Activated CD8-positive, alpha-beta memory T cell treated with anti-CD3 and anti-CD28 coated beads, Interleukin-2, amount 10 ng/mL, durations not matched to agents 7 days and 5 days (primary cell): ENCODE measurements around the gene PPP1R7. TPM values are rescaled to one million over a fixed set of nuclear protein-coding genes. Genes with fewer than 3 reads are reported as not detected.
"Not testable (repeated sequence)": the region's sequence is repeated elsewhere in the genome, so short reads cannot be mapped to it uniquely, and the experiment has no call there.

Source experiments
- ATAC-seq: fragments of 150-1000 bp; cut with Tn5 transposase; one replicate; pipeline ENCODE4 v1.10.0; 2021; ENCODE audit warnings: moderate library complexity
- CTCF ChIA-PET: fragments of 350-600 bp; sonication (Branson Sonifier 250); formaldehyde crosslinking; loops from one replicate; lab custom pipeline; 2021; ENCODE audit warnings: antibody characterized with exemption; lab: Charles Lee
- DNase-seq: peaks from one replicate; pipeline ENCODE4 v3.0.0-alpha.2; 2020
- H3K27ac Mint-ChIP-seq: one replicate; pipeline ENCODE4 v1.8.0; 2021; ENCODE audit warnings: mild to moderate bottlenecking, mixed read lengths
- H3K27me3 Mint-ChIP-seq: one replicate; pipeline ENCODE4 v1.8.0; 2021; ENCODE audit warnings: mixed read lengths
- H3K36me3 Mint-ChIP-seq: one replicate; pipeline ENCODE4 v1.8.0; 2021; ENCODE audit warnings: mild to moderate bottlenecking, mixed read lengths
- H3K4me1 Mint-ChIP-seq: one replicate; pipeline ENCODE4 v1.8.0; 2021; ENCODE audit warnings: mixed read lengths
- H3K4me3 Mint-ChIP-seq: one replicate; pipeline ENCODE4 v1.8.0; 2021; ENCODE audit warnings: mild to moderate bottlenecking, moderate library complexity, mixed read lengths
- H3K9me3 Mint-ChIP-seq: one replicate; pipeline ENCODE4 v1.8.0; 2022; ENCODE audit warnings: low read depth, mixed read lengths
- total RNA-seq, 2 experiments: library from RNA; stranded (reverse); gene quantifications; one replicate each; pipeline ENCODE4 v1.2.3, GENCODE V29; 2021

The PPP1R7 gene
- total RNA-seq: 10 to 100 TPM; 86.4 to 99.5 TPM

GRCh38 chr2:241149925-241150659 lies at the start of gene PPP1R7:
Gene PPP1R7 (plus strand): TSS chr2:241150467. CDS start chr2:241150496, 29 bp downstream.
- DNase-seq: peak; percentile 97
- Mint-ChIP-seq H3K27me3 (no peaks in the 10 kb centered on the region), H3K4me3 (peak within 1 kb of the TSS; percentile 89), H3K4me1 (peaks cover 44% of the 10 kb centered on the region), H3K9me3 (no peaks in the 10 kb centered on the region), H3K36me3 (peaks cover 13% of the 10 kb centered on the region), H3K27ac (peak within 1 kb of the TSS; percentile 84)
- peak; percentile 82 for ATAC-seq
- CTCF ChIA-PET: interaction anchor here (0.7 to 3.1 kb wide), 10 partner anchors 9 to 636 kb away, joined by 3 to 20 read pairs (median 3); partner anchors contain the start of gene MTERF4

- peak; percentile 97 for ATAC-seq
- peaks cover 16% of the 10 kb centered on the region for H3K36me3 Mint-ChIP-seq
- no peaks in the 10 kb centered on the region for H3K27me3 Mint-ChIP-seq
- H3K9me3 Mint-ChIP-seq: no peaks in the 10 kb centered on the region
- peaks cover 38% of the 10 kb centered on the region for H3K4me1 Mint-ChIP-seq
- peak within 1 kb of the TSS; percentile 96 for H3K4me3 Mint-ChIP-seq
- CTCF ChIA-PET: interaction anchor here (2.0 to 3.0 kb wide), 3 partner anchors 11 to 48 kb away, joined by 8 to 16 read pairs (median 9); partner anchors contain the start of genes PASK and PPP1R7
- peak; percentile 91 for DNase-seq
- H3K27ac Mint-ChIP-seq: peak within 1 kb of the TSS; percentile 97
Observed at GRCh38 chr2:241102239-241102803, 47.9 kb upstream of the PPP1R7 start, which contains the start of gene MTERF4. Gene MTERF4 (minus strand): TSS chr2:241102287. CDS start chr2:241102273, 14 bp downstream.

- Mint-ChIP-seq H3K4me3 (peak overlapping the region; percentile 96), H3K27ac (peak overlapping the region; percentile 97), H3K9me3 (no peaks in the 10 kb centered on the region), H3K27me3 (no peaks in the 10 kb centered on the region), H3K4me1 (peaks cover 38% of the 10 kb centered on the region), H3K36me3 (peaks cover 13% of the 10 kb centered on the region)
- DNase-seq (peak; percentile 31), ATAC-seq (no peak)
- CTCF ChIA-PET: interaction anchor here (1.2 to 2.6 kb wide), 2 partner anchors 10 to 37 kb away, joined by 3 to 9 read pairs; no protein-coding TSS in a partner anchor
Observed at GRCh38 chr2:241103176-241103595, 47.1 kb upstream of the PPP1R7 start.

- H3K4me3 Mint-ChIP-seq, CTCF ChIA-PET, H3K36me3 Mint-ChIP-seq, H3K9me3 Mint-ChIP-seq, H3K27me3 Mint-ChIP-seq, ATAC-seq, H3K27ac Mint-ChIP-seq: not testable (repeated sequence)
- H3K4me1 Mint-ChIP-seq: peaks cover 41% of the 10 kb centered on the region
- peak; percentile 19 for DNase-seq
Observed at GRCh38 chr2:241104611-241105010, 45.7 kb upstream of the PPP1R7 start.

GRCh38 chr2:241105641-241106040 lies 44.6 kb upstream of the PPP1R7 start:
- no peak for ATAC-seq
- peak; percentile 29 for DNase-seq
- peaks cover 46% of the 10 kb centered on the region for H3K4me1 Mint-ChIP-seq

GRCh38 chr2:241107031-241107783 lies 43.1 kb upstream of the PPP1R7 start:
- CTCF ChIA-PET: interaction anchor here (0.5 to 1.6 kb wide), 2 partner anchors 7 to 25 kb away, joined by 3 read pairs; no protein-coding TSS in a partner anchor
- peaks cover 55% of the 10 kb centered on the region for H3K4me1 Mint-ChIP-seq
- ATAC-seq: no peak
- peak; percentile 31 for DNase-seq
- no peaks in the 10 kb centered on the region for H3K27me3 Mint-ChIP-seq
- H3K36me3 Mint-ChIP-seq: peaks cover 9% of the 10 kb centered on the region
- no peaks in the 10 kb centered on the region for H3K9me3 Mint-ChIP-seq
- H3K27ac Mint-ChIP-seq: no peak overlapping the region
- no peak overlapping the region for H3K4me3 Mint-ChIP-seq

More at GRCh38 chr2:241105641-241106040, 44.6 kb upstream of the PPP1R7 start:
- no peak overlapping the region for H3K4me3 Mint-ChIP-seq
- CTCF ChIA-PET: no interaction called here
- no peaks in the 10 kb centered on the region for H3K9me3 Mint-ChIP-seq
- H3K27me3 Mint-ChIP-seq: no peaks in the 10 kb centered on the region
- H3K36me3 Mint-ChIP-seq: peaks cover 4% of the 10 kb centered on the region
- H3K27ac Mint-ChIP-seq: no peak overlapping the region

GRCh38 chr2:241108271-241109209 lies 41.7 kb upstream of the PPP1R7 start:
- no peaks in the 10 kb centered on the region for H3K9me3 Mint-ChIP-seq
- DNase-seq (peak; percentile 54), ATAC-seq (peak; percentile 31)
- CTCF ChIA-PET: interaction anchor here (1.2 to 1.6 kb wide), 2 partner anchors 9 to 30 kb away, joined by 3 to 4 read pairs; no protein-coding TSS in a partner anchor
- peak overlapping the region; percentile 67 for H3K4me3 Mint-ChIP-seq
- H3K36me3 Mint-ChIP-seq: peaks cover 10% of the 10 kb centered on the region
- peak overlapping the region; percentile 90 for H3K27ac Mint-ChIP-seq
- peaks cover 56% of the 10 kb centered on the region for H3K4me1 Mint-ChIP-seq
- no peaks in the 10 kb centered on the region for H3K27me3 Mint-ChIP-seq

- DNase-seq (peak; percentile 76), ATAC-seq (peak; percentile 63)
- Mint-ChIP-seq H3K9me3 (no peaks in the 10 kb centered on the region), H3K4me3 (peak overlapping the region; percentile 67), H3K27me3 (no peaks in the 10 kb centered on the region), H3K36me3 (peaks cover 14% of the 10 kb centered on the region), H3K4me1 (peaks cover 52% of the 10 kb centered on the region), H3K27ac (peak overlapping the region; percentile 90)
- CTCF ChIA-PET: interaction anchor here (0.7 to 1.2 kb wide), 4 partner anchors 15 to 41 kb away, joined by 3 read pairs; partner anchors contain the start of gene PPP1R7
Observed at GRCh38 chr2:241109210-241110088, 40.8 kb upstream of the PPP1R7 start.

- peak overlapping the region; percentile 67 for H3K4me3 Mint-ChIP-seq
Observed at GRCh38 chr2:241110089-241110606, 40.1 kb upstream of the PPP1R7 start.

GRCh38 chr2:241110607-241111439 lies 39.4 kb upstream of the PPP1R7 start:
- H3K27me3 Mint-ChIP-seq: no peaks in the 10 kb centered on the region
- peaks cover 18% of the 10 kb centered on the region for H3K36me3 Mint-ChIP-seq
- DNase-seq (no peak), ATAC-seq (peak; percentile 15)
- peak overlapping the region; percentile 90 for H3K27ac Mint-ChIP-seq
- CTCF ChIA-PET: interaction anchor here (1.1 to 1.7 kb wide), 3 partner anchors 30 to 40 kb away, joined by 3 to 5 read pairs (median 3); partner anchors contain the start of gene PPP1R7
- H3K4me1 Mint-ChIP-seq: peaks cover 52% of the 10 kb centered on the region
- peak overlapping the region; percentile 67 for H3K4me3 Mint-ChIP-seq
- H3K9me3 Mint-ChIP-seq: no peaks in the 10 kb centered on the region

More at GRCh38 chr2:241110089-241110606, 40.1 kb upstream of the PPP1R7 start:
- no peaks in the 10 kb centered on the region for H3K9me3 Mint-ChIP-seq
- peaks cover 52% of the 10 kb centered on the region for H3K4me1 Mint-ChIP-seq
- CTCF ChIA-PET: interaction anchor here (0.7 to 1.7 kb wide), 5 partner anchors 15 to 40 kb away, joined by 3 to 5 read pairs (median 3); partner anchors contain the start of gene PPP1R7
- peaks cover 18% of the 10 kb centered on the region for H3K36me3 Mint-ChIP-seq
- ATAC-seq: no peak
- DNase-seq: no peak
- H3K27ac Mint-ChIP-seq: peak overlapping the region; percentile 90
- H3K27me3 Mint-ChIP-seq: no peaks in the 10 kb centered on the region
